A673 (cell line): ENCODE results near the gene SERF2.

Experiments used
- EZH2 ChIP-seq: fragments of 200-600 bp; sonication (generic); IDR thresholded peaks from 2 replicates; pipeline ENCODE4 v1.6.1; 2017; ENCODE audit warnings: borderline replicate concordance, low read depth, mild to moderate bottlenecking, mixed read lengths, antibody characterized with exemption, low read length; ENCODE audit not compliant: poor library complexity, severe bottlenecking
- TF ChIP-seq, protein P1 (sequence below): fragments of 300-800, 200-600 bp; sonication (generic); conservative IDR thresholded peaks from 2 replicates; pipeline ENCODE4 v1.5.1; 2017; ENCODE audit warnings: low read depth, mild to moderate bottlenecking, antibody characterized with exemption, low read length, moderate library complexity, mixed read lengths

DNA sequence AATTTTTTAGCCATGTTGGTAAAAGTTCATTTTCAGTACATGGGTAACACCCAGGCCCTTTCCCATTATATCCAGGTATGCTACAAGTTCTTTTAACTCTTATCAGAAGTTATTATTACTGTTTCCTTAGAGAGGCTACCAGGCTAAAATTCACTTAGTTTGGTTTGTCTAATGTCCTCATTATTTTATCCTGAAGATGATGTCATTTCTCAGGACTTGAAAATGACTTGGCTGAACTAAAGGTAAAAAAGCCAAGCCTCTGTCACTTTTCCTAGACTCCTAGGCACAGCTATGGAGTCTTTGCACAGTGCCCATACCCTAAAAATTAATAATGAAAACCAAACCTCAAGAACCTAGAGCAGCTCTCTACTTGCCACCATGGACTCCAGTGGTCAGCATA lies 19.5 kb upstream of the SERF2 start:
- TF ChIP-seq, protein P1, sequence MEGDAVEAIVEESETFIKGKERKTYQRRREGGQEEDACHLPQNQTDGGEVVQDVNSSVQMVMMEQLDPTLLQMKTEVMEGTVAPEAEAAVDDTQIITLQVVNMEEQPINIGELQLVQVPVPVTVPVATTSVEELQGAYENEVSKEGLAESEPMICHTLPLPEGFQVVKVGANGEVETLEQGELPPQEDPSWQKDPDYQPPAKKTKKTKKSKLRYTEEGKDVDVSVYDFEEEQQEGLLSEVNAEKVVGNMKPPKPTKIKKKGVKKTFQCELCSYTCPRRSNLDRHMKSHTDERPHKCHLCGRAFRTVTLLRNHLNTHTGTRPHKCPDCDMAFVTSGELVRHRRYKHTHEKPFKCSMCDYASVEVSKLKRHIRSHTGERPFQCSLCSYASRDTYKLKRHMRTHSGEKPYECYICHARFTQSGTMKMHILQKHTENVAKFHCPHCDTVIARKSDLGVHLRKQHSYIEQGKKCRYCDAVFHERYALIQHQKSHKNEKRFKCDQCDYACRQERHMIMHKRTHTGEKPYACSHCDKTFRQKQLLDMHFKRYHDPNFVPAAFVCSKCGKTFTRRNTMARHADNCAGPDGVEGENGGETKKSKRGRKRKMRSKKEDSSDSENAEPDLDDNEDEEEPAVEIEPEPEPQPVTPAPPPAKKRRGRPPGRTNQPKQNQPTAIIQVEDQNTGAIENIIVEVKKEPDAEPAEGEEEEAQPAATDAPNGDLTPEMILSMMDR = no peak
- no peak for TF ChIP-seq EZH2
